ENCODE data around the gene CPXM2. TPM values are rescaled to one million over a fixed set of nuclear protein-coding genes. Genes with fewer than 3 reads are reported as not detected.

The CPXM2 gene
- polyA plus RNA-seq, 1 experiment, result 14.4 TPM

GRCh38 chr10:123884907-123885381 is 6.7 kb downstream of the CPXM2 start:
- ChIA-PET CTCF (no interaction called here), POLR2A (no interaction called here)
- Histone ChIP-seq H3K27me3 (ENCODE audit: control insufficient read depth, insufficient read depth, low read length) (no peaks in the 10 kb centered on the region), H3K4me3 (ENCODE audit: low read depth, low read length) (no peak overlapping the region), H3K36me3 (ENCODE audit: control insufficient read depth, insufficient read depth, low read length) (no peaks in the 10 kb centered on the region)
- DNase-seq (ENCODE audit: low read depth), result no peak
- TF ChIP-seq CTCF (IDR thresholded peaks at IDR 0.05; ENCODE audit: insufficient read depth, low read depth, low read length), result no peak

- no peaks in the 10 kb centered on the region for H3K27me3 ChIP-seq (ENCODE audit: control insufficient read depth, insufficient read depth, low read length)
- DNase-seq (ENCODE audit: low read depth), result no peak
- no peak for TF ChIP-seq CTCF (IDR thresholded peaks at IDR 0.05; ENCODE audit: insufficient read depth, low read depth, low read length)
- POLR2A ChIA-PET, result no interaction called here
- CTCF ChIA-PET, result no interaction called here
- H3K4me3 ChIP-seq (ENCODE audit: low read depth, low read length), result no peak overlapping the region
- H3K36me3 ChIP-seq (ENCODE audit: control insufficient read depth, insufficient read depth, low read length), result no peaks in the 10 kb centered on the region
Measured at GRCh38 chr10:123884351-123884906, 7.2 kb downstream of the CPXM2 start.

GRCh38 chr10:123883673-123884320 is 7.8 kb downstream of the CPXM2 start:
- POLR2A ChIA-PET, result no interaction called here

GRCh38 chr10:123882681-123883445 is 8.7 kb downstream of the CPXM2 start:
- no peak overlapping the region for H3K4me3 ChIP-seq (ENCODE audit: low read depth, low read length)
- no peak for TF ChIP-seq CTCF (IDR thresholded peaks at IDR 0.05; ENCODE audit: insufficient read depth, low read depth, low read length)
- H3K36me3 ChIP-seq (ENCODE audit: control insufficient read depth, insufficient read depth, low read length), result no peaks in the 10 kb centered on the region
- H3K27me3 ChIP-seq (ENCODE audit: control insufficient read depth, insufficient read depth, low read length), result no peaks in the 10 kb centered on the region
- DNase-seq (ENCODE audit: low read depth), result no peak
- ChIA-PET CTCF (interaction anchor here (1.4 kb wide), 1 partner anchor 84 kb away, joined by 5 read pairs; no protein-coding TSS in a partner anchor), POLR2A (no interaction called here)

More at GRCh38 chr10:123883673-123884320, 7.8 kb downstream of the CPXM2 start:
- Histone ChIP-seq H3K36me3 (ENCODE audit: control insufficient read depth, insufficient read depth, low read length) (no peaks in the 10 kb centered on the region), H3K27me3 (ENCODE audit: control insufficient read depth, insufficient read depth, low read length) (no peaks in the 10 kb centered on the region), H3K4me3 (ENCODE audit: low read depth, low read length) (no peak overlapping the region)
- CTCF ChIA-PET, result no interaction called here
- no peak for DNase-seq (ENCODE audit: low read depth)
- no peak for TF ChIP-seq CTCF (IDR thresholded peaks at IDR 0.05; ENCODE audit: insufficient read depth, low read depth, low read length)

GRCh38 chr10:123882177-123882576 is 9.4 kb downstream of the CPXM2 start:
- TF ChIP-seq CTCF (IDR thresholded peaks at IDR 0.05; ENCODE audit: insufficient read depth, low read depth, low read length), result no peak
- ChIA-PET CTCF (interaction anchor here (1.4 kb wide), 1 partner anchor 85 kb away, joined by 5 read pairs; no protein-coding TSS in a partner anchor), POLR2A (no interaction called here)
- H3K27me3 ChIP-seq (ENCODE audit: control insufficient read depth, insufficient read depth, low read length), result no peaks in the 10 kb centered on the region
- no peak for DNase-seq (ENCODE audit: low read depth)
- no peaks in the 10 kb centered on the region for H3K36me3 ChIP-seq (ENCODE audit: control insufficient read depth, insufficient read depth, low read length)
- H3K4me3 ChIP-seq (ENCODE audit: low read depth, low read length), result no peak overlapping the region

Measured in BJ (cell line).